Measurements from ENCODE around the gene CARNS1.

- TF ChIP-seq CTCF (IDR thresholded peaks at IDR 0.05) (no peak), POLR2A (IDR thresholded peaks at IDR 0.05) (no peak), POLR2AphosphoS5 (IDR thresholded peaks at IDR 0.05; ENCODE audit: insufficient read depth in 1 of 2, low read depth in 1 of 2) (no peak)
Observed at GRCh38 chr11:67381244-67381972, 34.1 kb upstream of the CARNS1 start.
